Progenitor cell of endocrine pancreas (in vitro differentiated cells): ENCODE results near the gene FARS2. TPM values are rescaled to one million over a fixed set of nuclear protein-coding genes. Genes with fewer than 3 reads are reported as not detected.

Experiments
- DNase-seq: peaks from one replicate; pipeline ENCODE4 v3.0.0; 2021; ENCODE audit warnings: low spot score; ENCODE audit not compliant: unreplicated experiment
- H3K27ac Mint-ChIP-seq: 2 replicates; pipeline ENCODE4 v1.8.0; 2021; ENCODE audit warnings: mild to moderate bottlenecking, moderate library complexity, mixed read lengths
- H3K27me3 Mint-ChIP-seq: 2 replicates; pipeline ENCODE4 v1.8.0; 2021; ENCODE audit warnings: mixed read lengths
- H3K36me3 Mint-ChIP-seq: 2 replicates; pipeline ENCODE4 v1.8.0; 2022; ENCODE audit warnings: mixed read lengths; ENCODE audit not compliant: insufficient read depth
- H3K4me1 Mint-ChIP-seq: 2 replicates; pipeline ENCODE4 v1.8.0; 2021; ENCODE audit warnings: low read depth, mixed read lengths
- H3K4me3 Mint-ChIP-seq: 2 replicates; pipeline ENCODE4 v1.8.0; 2021; ENCODE audit warnings: low read depth, mild to moderate bottlenecking, moderate library complexity, mixed read lengths
- H3K9me3 Mint-ChIP-seq: 2 replicates; pipeline ENCODE4 v1.8.0; 2021; ENCODE audit warnings: low read depth, mixed read lengths
- CTCF ChIP-seq: fragments of 200-600 bp; sonication (generic); IDR thresholded peaks from one replicate; pipeline ENCODE4 v1.5.0; 2021; ENCODE audit warnings: antibody characterized with exemption, mild to moderate bottlenecking; ENCODE audit not compliant: unreplicated experiment
- total RNA-seq: library from RNA; stranded (reverse); gene quantifications from 2 replicates; pipeline ENCODE4 v1.2.1, GENCODE V29; 2021

FARS2 gene
- total RNA-seq, 1 donor from 2014 or later, result 20.8 TPM

- Mint-ChIP-seq H3K27ac (no peak overlapping the region), H3K36me3 (peaks cover 4% of the 10 kb centered on the region), H3K9me3 (peaks cover 4% of the 10 kb centered on the region), H3K4me3 (no peak overlapping the region), H3K4me1 (peaks cover 14% of the 10 kb centered on the region), H3K27me3 (no peaks in the 10 kb centered on the region)
- TF ChIP-seq CTCF, result no peak
- DNase-seq, result no peak
Measured at GRCh38 chr6:5606546-5606945, 345.2 kb downstream of the FARS2 start.

- no peak overlapping the region for H3K4me3 Mint-ChIP-seq
- no peaks in the 10 kb centered on the region for H3K27me3 Mint-ChIP-seq
- H3K4me1 Mint-ChIP-seq, result peaks cover 25% of the 10 kb centered on the region
- no peak for DNase-seq
- peaks cover 16% of the 10 kb centered on the region for H3K36me3 Mint-ChIP-seq
- peak overlapping the region; percentile 23 for H3K27ac Mint-ChIP-seq
- H3K9me3 Mint-ChIP-seq, result peaks cover 18% of the 10 kb centered on the region
- peak; percentile 19 for TF ChIP-seq CTCF
Measured at GRCh38 chr6:5610640-5611039, 349.3 kb downstream of the FARS2 start.

- peaks cover 16% of the 10 kb centered on the region for H3K9me3 Mint-ChIP-seq
- no peaks in the 10 kb centered on the region for H3K27me3 Mint-ChIP-seq
- peaks cover 17% of the 10 kb centered on the region for H3K36me3 Mint-ChIP-seq
- no peak overlapping the region for H3K27ac Mint-ChIP-seq
- TF ChIP-seq CTCF, result no peak
- H3K4me3 Mint-ChIP-seq, result no peak overlapping the region
- DNase-seq, result no peak
- H3K4me1 Mint-ChIP-seq, result peaks cover 9% of the 10 kb centered on the region
Measured at GRCh38 chr6:5617179-5617578, 355.9 kb downstream of the FARS2 start.

GRCh38 chr6:5619249-5619648 lies 357.9 kb downstream of the FARS2 start:
- no peak for DNase-seq
- H3K27me3 Mint-ChIP-seq, result no peaks in the 10 kb centered on the region
- no peak for TF ChIP-seq CTCF
- peaks cover 12% of the 10 kb centered on the region for H3K9me3 Mint-ChIP-seq
- H3K36me3 Mint-ChIP-seq, result peaks cover 16% of the 10 kb centered on the region
- H3K27ac Mint-ChIP-seq, result no peak overlapping the region
- H3K4me3 Mint-ChIP-seq, result no peak overlapping the region
- H3K4me1 Mint-ChIP-seq, result no peaks in the 10 kb centered on the region

- Mint-ChIP-seq H3K4me3 (no peak overlapping the region), H3K4me1 (no peaks in the 10 kb centered on the region), H3K9me3 (no peaks in the 10 kb centered on the region), H3K27ac (no peak overlapping the region), H3K27me3 (no peaks in the 10 kb centered on the region), H3K36me3 (peaks cover 3% of the 10 kb centered on the region)
- no peak for DNase-seq
- no peak for TF ChIP-seq CTCF
Measured at GRCh38 chr6:5622276-5623005, 361.1 kb downstream of the FARS2 start.
